Ectodermal cell (in vitro differentiated cells): ENCODE data around the gene MCOLN3.
"Not testable (repeated sequence)": the region's sequence is repeated elsewhere in the genome, so short reads cannot be mapped to it uniquely, and the experiment has no call there.

ENCODE experiments used
- H3K27ac ChIP-seq: 2 replicates; pipeline ENCODE4 v1.7.0; 2013; ENCODE audit warnings: mild to moderate bottlenecking, low read depth, low read length; ENCODE audit not compliant: insufficient read depth, poor library complexity, severe bottlenecking
- H3K27me3 ChIP-seq: 2 replicates; pipeline ENCODE4 v1.7.0; 2013; ENCODE audit warnings: mild to moderate bottlenecking, low read length; ENCODE audit not compliant: insufficient read depth, control insufficient read depth, poor library complexity, severe bottlenecking
- H3K36me3 ChIP-seq: one replicate; pipeline ENCODE4 v1.7.0; 2013; ENCODE audit warnings: low read length; ENCODE audit not compliant: control insufficient read depth, insufficient read depth
- H3K4me1 ChIP-seq: one replicate; pipeline ENCODE4 v1.7.0; 2013; ENCODE audit warnings: low read length; ENCODE audit not compliant: control insufficient read depth, insufficient read depth
- H3K4me3 ChIP-seq: 2 replicates; pipeline ENCODE4 v1.7.0; 2013; ENCODE audit warnings: low read depth, low read length, control low read depth; ENCODE audit not compliant: insufficient read depth
- H3K9me3 ChIP-seq: 2 replicates; pipeline ENCODE4 v1.7.0; 2013; ENCODE audit warnings: mild to moderate bottlenecking, low read length, moderate library complexity; ENCODE audit not compliant: control insufficient read depth
- WGBS, 2 experiments: methylation state at CpG; one replicate each; pipeline ENCODE4 v1.1.7; 2013; ENCODE audit warnings: missing lambda C conversion rate in 2 of 2; 5-methylcytosine and 5-hydroxymethylcytosine counted together

The MCOLN3 gene

DNA sequence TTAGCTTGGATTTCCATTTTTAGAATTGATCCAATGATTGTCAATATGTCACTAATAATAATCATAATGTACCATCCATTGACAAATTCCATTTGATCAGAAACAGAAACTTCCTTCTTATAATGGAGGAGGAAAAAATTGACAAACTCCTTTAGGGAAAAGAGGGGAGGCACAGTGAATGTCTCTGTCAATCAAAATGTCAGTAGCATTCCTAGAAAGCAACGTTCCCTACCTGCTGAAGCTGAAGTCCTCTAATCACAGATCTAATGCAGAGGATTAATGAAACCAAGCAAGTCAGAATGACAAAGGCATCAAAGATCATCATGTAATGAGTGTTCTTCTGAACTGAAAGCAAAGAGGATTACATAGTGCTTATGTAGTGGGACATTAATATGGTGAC, 22.4 kb downstream of the MCOLN3 start:
- Histone ChIP-seq H3K27me3 (no peaks in the 10 kb centered on the region), H3K27ac (no peak overlapping the region), H3K9me3 (no peaks in the 10 kb centered on the region), H3K36me3 (no peaks in the 10 kb centered on the region), H3K4me1 (no peaks in the 10 kb centered on the region), H3K4me3 (no peak overlapping the region)
- 67 to 85% methylated on average over 1 of the region's 1 CpG for WGBS, 2 experiments

DNA sequence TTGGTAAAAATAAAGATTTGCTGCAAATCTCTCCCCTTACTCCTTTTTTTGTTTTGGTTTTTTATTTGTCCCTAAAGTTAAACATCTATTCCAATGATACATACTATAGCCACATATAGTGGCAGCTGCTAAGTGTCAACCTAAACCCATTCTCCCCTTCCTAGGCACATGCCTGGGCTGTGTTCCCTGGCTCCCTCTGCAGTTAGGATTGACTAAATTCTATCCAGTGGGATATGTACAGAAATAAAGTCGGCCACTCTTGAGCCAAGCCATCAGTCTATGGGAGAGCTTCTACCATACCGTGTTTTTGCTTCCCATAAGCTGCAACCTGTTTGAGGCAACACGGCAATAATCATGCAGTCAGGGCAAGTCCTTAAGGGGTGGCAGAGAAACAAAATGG, 23.6 kb downstream of the MCOLN3 start:
- no peak overlapping the region for H3K27ac ChIP-seq
- 91 to 94% methylated on average over 3 of the region's 3 CpGs for WGBS, 2 experiments
- H3K4me3 ChIP-seq: no peak overlapping the region
- no peaks in the 10 kb centered on the region for H3K4me1 ChIP-seq
- H3K9me3 ChIP-seq: no peaks in the 10 kb centered on the region
- no peaks in the 10 kb centered on the region for H3K27me3 ChIP-seq
- H3K36me3 ChIP-seq: no peaks in the 10 kb centered on the region

DNA sequence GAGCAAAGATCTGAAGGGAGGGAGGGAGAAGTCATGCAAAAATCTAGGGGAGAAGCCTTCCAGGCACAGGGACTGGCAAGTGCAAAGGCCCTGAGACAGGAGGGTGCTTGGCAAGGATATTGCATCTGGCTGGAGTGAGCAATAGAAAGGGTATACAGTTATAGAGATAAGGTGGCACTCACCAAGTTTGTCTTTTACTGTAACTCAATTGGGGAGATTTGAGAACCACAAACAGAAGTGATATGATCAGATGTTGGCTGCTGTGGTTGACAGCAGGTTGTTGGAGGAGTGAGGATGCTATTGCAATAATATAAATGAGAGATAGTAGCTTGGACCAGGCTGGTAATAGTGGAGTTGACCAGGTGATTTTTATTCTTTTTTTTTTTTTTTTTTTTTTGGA, 25.6 kb downstream of the MCOLN3 start:
- Histone ChIP-seq H3K4me1 (no peaks in the 10 kb centered on the region), H3K4me3 (no peak overlapping the region), H3K27me3 (no peaks in the 10 kb centered on the region), H3K36me3 (no peaks in the 10 kb centered on the region), H3K9me3 (no peaks in the 10 kb centered on the region), H3K27ac (no peak overlapping the region)

DNA sequence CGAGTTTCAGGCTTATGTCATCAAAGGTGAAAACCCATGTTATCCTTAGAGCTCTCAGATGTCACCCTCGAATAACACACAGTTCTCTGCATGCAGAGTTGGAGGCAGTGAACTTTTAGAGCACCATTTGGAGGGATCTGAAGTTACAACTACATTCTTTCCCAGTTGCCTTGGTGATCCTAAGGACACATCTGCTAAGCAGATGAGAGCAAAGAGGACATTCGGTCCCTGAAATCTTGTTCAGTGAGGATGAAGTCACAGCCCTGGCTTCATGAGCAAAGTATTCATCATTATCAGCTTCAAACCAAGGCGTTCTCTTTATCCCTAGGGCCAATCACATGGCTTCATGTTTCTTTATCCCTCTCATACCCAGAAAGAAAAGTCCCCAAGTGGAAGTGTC, 28.3 kb downstream of the MCOLN3 start:
- H3K27ac ChIP-seq: no peak overlapping the region
- H3K4me1 ChIP-seq: no peaks in the 10 kb centered on the region
- H3K9me3 ChIP-seq: no peaks in the 10 kb centered on the region
- H3K36me3 ChIP-seq: no peaks in the 10 kb centered on the region
- H3K4me3 ChIP-seq: no peak overlapping the region
- H3K27me3 ChIP-seq: no peaks in the 10 kb centered on the region
- 87 to 89% methylated on average over 4 of the region's 4 CpGs for WGBS, 2 experiments

DNA sequence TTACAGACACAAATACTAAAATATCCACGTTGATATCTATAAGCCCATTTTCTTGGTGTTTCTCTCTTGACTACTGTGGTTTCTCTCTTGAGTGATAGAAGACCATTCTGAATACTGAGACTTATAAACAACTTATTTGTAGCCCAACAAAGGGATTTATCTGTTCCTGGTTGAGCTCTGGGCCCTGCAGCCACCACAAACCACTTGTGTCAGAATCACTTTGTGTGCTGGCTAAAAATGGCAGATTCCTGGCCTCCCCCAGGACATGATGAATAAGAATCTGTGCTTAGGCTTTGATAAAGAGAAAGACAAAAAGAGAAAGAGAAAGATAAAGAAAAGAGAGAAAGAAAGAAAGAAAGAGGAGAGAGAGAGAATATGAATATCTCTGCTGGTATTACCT, 32.5 kb downstream of the MCOLN3 start:
- no peaks in the 10 kb centered on the region for H3K9me3 ChIP-seq
- H3K27ac ChIP-seq: no peak overlapping the region
- H3K4me1 ChIP-seq: no peaks in the 10 kb centered on the region
- no peak overlapping the region for H3K4me3 ChIP-seq
- H3K36me3 ChIP-seq: no peaks in the 10 kb centered on the region
- no peaks in the 10 kb centered on the region for H3K27me3 ChIP-seq
- 94 to 95% methylated on average over 1 of the region's 1 CpG for WGBS, 2 experiments

DNA sequence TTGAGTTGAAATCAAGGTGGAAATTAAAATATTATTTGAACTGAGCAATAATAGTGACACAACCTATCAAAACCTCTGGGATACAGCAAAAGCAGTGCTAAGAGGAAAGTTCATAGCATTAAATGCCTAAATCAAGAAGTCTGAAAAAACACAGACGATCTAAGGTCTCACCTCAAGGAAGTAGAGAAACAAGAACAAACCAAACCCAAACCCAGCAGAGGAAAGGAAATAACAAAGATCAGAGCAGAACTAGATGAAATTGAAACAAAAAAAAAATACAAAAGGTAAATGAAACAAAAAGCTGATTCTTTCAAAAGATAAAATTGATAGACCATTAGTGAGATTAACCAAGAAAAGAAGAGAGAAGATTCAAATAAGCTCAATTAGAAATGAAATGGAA, 42.7 kb downstream of the MCOLN3 start:
- H3K9me3 ChIP-seq, H3K27ac ChIP-seq, H3K4me3 ChIP-seq, H3K4me1 ChIP-seq, H3K36me3 ChIP-seq: not testable (repeated sequence)
- peaks cover 17% of the 10 kb centered on the region for H3K27me3 ChIP-seq
- 86 to 88% methylated on average over 1 of the region's 1 CpG for whole genome bisulfite sequencing, 2 experiments

DNA sequence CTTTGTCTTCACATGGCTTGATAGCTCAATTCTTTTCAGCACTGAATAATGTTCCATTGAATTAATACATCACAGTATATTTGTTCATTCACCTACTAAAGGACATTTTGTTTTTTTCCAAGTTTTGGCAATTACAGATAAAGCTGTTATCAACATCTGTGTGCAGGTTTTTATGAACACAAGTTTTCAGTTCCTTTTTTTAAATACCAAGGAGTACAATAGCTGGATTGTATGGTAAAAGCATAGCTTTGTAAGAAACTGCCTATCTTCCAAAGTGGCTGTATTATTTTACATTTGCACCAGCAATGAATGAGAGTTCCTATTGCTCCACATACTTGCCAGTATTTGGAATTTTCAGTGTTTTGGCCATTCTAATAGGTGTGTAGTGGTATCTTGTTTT, 46.6 kb downstream of the MCOLN3 start:
- Histone ChIP-seq H3K4me1 (no peaks in the 10 kb centered on the region), H3K9me3 (no peaks in the 10 kb centered on the region), H3K27me3 (peaks cover 56% of the 10 kb centered on the region), H3K27ac (no peak overlapping the region), H3K4me3 (no peak overlapping the region), H3K36me3 (no peaks in the 10 kb centered on the region)

DNA sequence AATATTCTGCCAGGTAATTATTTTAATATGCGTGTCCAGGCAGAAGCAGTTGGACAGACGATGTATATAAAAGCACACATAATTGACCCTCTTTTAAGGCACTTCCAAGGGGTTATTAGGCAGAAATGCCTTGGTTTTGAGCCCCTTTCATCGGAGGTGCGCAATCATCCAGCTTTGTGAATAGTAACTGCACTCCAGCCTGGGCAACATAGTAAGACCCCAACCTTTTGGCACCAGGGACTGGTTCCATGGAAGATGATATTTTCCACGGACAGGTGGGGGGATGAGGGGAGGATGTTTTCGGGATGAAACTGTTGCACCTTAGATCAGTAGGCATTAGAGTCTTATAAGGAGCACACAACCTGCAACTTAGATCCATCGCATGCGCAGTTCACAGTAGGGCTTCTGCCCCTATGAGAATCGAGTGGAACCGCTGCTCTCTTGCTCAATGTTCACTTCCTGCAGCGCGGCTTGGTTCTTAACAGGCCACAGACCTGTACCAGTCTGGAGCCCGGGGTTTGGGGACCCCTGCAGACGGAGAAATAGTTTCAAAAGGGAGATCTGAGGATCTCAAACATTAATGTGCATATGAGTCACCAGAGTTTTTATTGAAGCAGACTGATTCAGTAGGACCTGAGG, 49.5 kb downstream of the MCOLN3 start:
- Histone ChIP-seq H3K27me3 (peaks cover 84% of the 10 kb centered on the region), H3K27ac (no peak overlapping the region), H3K4me3 (no peak overlapping the region), H3K4me1 (no peaks in the 10 kb centered on the region), H3K9me3 (no peaks in the 10 kb centered on the region), H3K36me3 (no peaks in the 10 kb centered on the region)
- 39 to 43% methylated on average over 14 of the region's 14 CpGs for WGBS, 2 experiments

DNA sequence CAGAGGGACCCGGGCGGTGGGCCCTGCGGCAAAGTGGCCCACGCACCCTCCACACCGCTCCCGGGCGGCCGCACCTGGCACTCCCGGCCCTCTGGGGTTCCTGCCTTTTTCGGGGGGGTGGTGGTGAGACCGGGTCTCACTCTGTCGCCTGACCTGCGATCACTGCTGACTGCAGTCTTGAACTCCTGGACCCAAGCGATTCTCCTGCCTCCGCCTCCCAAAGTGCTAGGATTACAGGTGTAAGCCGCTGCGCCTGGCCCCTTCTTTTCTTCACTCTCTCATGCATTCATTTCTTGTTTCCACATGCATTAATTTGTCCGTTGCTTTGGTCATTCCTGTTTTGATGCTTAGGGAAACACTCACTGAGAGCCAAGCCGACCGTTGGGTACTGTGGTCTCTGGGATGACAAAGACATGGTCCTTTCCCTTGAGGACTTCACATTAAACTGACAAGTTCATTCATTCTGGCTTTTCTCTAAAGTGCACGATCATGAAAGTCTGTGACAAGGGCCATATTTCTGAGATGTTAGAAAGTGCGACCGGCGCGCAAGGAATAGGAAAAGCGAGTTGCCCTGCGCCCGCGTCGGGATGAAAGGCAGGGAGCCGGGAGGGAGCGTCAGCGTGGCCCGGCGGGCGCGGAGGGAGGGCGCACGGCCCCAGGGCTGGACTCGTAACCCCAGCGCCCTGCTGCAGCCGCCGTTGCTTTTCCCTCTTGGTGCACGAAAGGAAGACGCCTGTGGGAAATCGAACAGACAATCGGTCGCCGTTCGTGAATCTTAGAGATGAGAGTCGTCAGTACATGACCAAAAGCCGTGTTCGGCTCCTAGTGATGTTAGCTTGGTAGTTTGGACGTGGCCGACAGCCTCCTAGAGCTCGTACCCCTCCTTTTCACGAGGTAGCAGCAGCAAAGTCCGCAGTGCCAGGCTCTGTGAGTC, 50.4 kb downstream of the MCOLN3 start:
- Histone ChIP-seq H3K9me3 (no peaks in the 10 kb centered on the region), H3K36me3 (no peaks in the 10 kb centered on the region), H3K27me3 (peaks cover 84% of the 10 kb centered on the region), H3K27ac (no peak overlapping the region), H3K4me1 (no peaks in the 10 kb centered on the region), H3K4me3 (peak overlapping the region; percentile 49)
- 2 to 3% methylated on average over 58 of the region's 58 CpGs for WGBS, 2 experiments

DNA sequence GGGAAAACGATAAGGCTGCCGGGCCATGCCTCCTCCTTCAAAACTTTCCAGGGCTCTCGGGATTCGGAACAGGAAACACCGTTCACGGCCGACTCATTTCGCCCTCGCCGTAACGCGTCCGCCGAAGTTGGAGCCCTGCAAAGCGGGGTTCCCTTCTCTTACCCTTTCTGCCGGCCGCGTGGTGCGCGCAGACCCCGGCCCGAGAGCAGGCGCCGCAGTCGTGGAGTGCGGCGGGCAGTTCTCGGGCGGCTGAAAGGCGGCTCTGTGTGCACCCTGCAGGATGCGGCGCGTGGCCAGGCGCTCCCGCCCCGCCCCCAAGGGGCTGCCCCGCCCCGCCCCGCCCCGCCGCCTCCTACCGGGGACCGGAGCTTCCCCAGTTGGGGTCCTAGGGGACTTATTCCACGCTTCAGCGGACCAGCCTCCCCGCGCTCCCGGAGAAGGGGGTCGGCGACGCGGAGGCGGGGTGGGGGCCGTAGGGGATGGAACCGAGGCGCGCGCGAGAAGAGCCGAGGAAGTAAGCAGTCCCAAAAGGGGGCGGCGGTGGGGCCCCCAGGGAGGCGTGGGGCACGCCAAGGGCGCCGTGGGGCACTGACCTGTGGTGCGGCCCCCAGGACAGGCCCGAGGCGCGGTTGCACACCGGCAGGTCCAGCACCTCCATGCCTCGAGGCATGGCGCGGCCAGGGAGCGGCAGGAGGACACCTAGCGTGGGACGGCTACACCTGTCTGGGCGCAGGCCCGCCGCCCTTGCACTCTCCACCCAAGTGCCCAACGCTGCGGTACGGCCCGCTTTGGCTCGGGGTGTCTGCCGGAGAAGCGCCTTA, 51.2 kb downstream of the MCOLN3 start, which contains the start of gene MCOLN2:
TSS of gene MCOLN2 (minus strand) at position 268 of the 821 bp plus-strand sequence. CDS start at position 27, 241 bp downstream.
- Histone ChIP-seq H3K36me3 (no peaks in the 10 kb centered on the region), H3K4me1 (no peaks in the 10 kb centered on the region), H3K9me3 (no peaks in the 10 kb centered on the region), H3K27me3 (peaks cover 81% of the 10 kb centered on the region), H3K27ac (no peak within 1 kb of the TSS), H3K4me3 (peak within 1 kb of the TSS; percentile 49)
- WGBS, 2 experiments: 1% methylated on average over 87 of the region's 87 CpGs
